GM23338 (cell line): ENCODE measurements around the gene C1QL1. TPM values are rescaled to one million over a fixed set of nuclear protein-coding genes. Genes with fewer than 3 reads are reported as not detected.
A peak's percentile ranks its signal among the peaks of the same experiment; 100 is the strongest.

Source experiments
- ATAC-seq: fragments of 200-7000 bp; cut with Tn5 transposase; 3 replicates; pipeline ENCODE4 v1.9.1; 2020
- DNase-seq: peaks from one replicate; pipeline ENCODE4 v3.0.0-alpha.2; 2015; ENCODE audit warnings: low spot score
- H2AFZ ChIP-seq: fragments of 200-600 bp; sonication (generic); 2 replicates; pipeline ENCODE4 v1.8.0; 2016; ENCODE audit warnings: antibody characterized with exemption, mild to moderate bottlenecking, moderate library complexity
- H3F3A ChIP-seq: fragments of 200-600 bp; sonication (generic); replicated peaks from 2 replicates; pipeline ENCODE4 v1.8.0; 2017; ENCODE audit warnings: antibody characterized with exemption, mixed run types, low read depth
- H3K27ac ChIP-seq: fragments of 200-600 bp; sonication (generic); 2 replicates; pipeline ENCODE4 v1.6.1; 2016; ENCODE audit warnings: low read depth
- H3K27me3 ChIP-seq: fragments of 200-600 bp; sonication (generic); 2 replicates; pipeline ENCODE4 v1.8.0; 2016; ENCODE audit warnings: mild to moderate bottlenecking, mixed run types, moderate library complexity; ENCODE audit not compliant: insufficient read depth
- H3K36me3 ChIP-seq: fragments of 200-600 bp; sonication (generic); 2 replicates; pipeline ENCODE4 v1.8.0; 2016; ENCODE audit warnings: mild to moderate bottlenecking; ENCODE audit not compliant: insufficient read depth
- H3K4me1 ChIP-seq: fragments of 200-600 bp; sonication (generic); 2 replicates; pipeline ENCODE4 v1.8.0; 2016; ENCODE audit warnings: mild to moderate bottlenecking, moderate library complexity; ENCODE audit not compliant: insufficient read depth
- H3K4me2 ChIP-seq: fragments of 200-600 bp; sonication (generic); 2 replicates; pipeline ENCODE4 v1.7.1; 2017; ENCODE audit warnings: mixed run types
- H3K4me3 ChIP-seq: fragments of 200-600 bp; sonication (generic); 2 replicates; pipeline ENCODE4 v1.6.1; 2016; ENCODE audit warnings: mixed run types
- H3K79me2 ChIP-seq: fragments of 200-600 bp; sonication (generic); replicated peaks from 2 replicates; pipeline ENCODE4 v1.8.0; 2017; ENCODE audit warnings: mild to moderate bottlenecking; ENCODE audit not compliant: insufficient read depth
- H3K9me2 ChIP-seq: fragments of 200-600 bp; sonication (generic); 2 replicates; pipeline ENCODE4 v1.8.0; 2017; ENCODE audit not compliant: insufficient read depth
- H4K20me1 ChIP-seq: fragments of 200-600 bp; sonication (generic); replicated peaks from 2 replicates; pipeline ENCODE4 v1.8.0; 2017; ENCODE audit warnings: mild to moderate bottlenecking; ENCODE audit not compliant: insufficient read depth
- H3K27ac Mint-ChIP-seq: 2 replicates; pipeline ENCODE4 v1.8.0; 2020; ENCODE audit warnings: inconsistent platforms, mild to moderate bottlenecking, moderate library complexity, mixed read lengths
- H3K27me3 Mint-ChIP-seq: 3 replicates; pipeline ENCODE4 v1.8.0; 2022; ENCODE audit warnings: low read depth, mild to moderate bottlenecking, moderate library complexity, mixed read lengths, inconsistent platforms; ENCODE audit not compliant: insufficient read depth, poor library complexity
- H3K36me3 Mint-ChIP-seq: 3 replicates; pipeline ENCODE4 v1.8.0; 2021; ENCODE audit warnings: low read depth, mild to moderate bottlenecking, inconsistent platforms, moderate library complexity, mixed read lengths
- H3K4me1 Mint-ChIP-seq: 3 replicates; pipeline ENCODE4 v1.8.0; 2020; ENCODE audit warnings: mild to moderate bottlenecking, inconsistent platforms, mixed read lengths
- H3K4me3 Mint-ChIP-seq: 3 replicates; pipeline ENCODE4 v1.8.0; 2021; ENCODE audit warnings: moderate library complexity, mild to moderate bottlenecking, inconsistent platforms, mixed read lengths
- H3K9me3 Mint-ChIP-seq: 3 replicates; pipeline ENCODE4 v1.8.0; 2020; ENCODE audit warnings: moderate library complexity, mild to moderate bottlenecking, inconsistent platforms, mixed read lengths
- CREB1 ChIP-seq: fragments of 250-450 bp; sonication (Bioruptor Pico); IDR thresholded peaks from 2 replicates; pipeline ENCODE4 v1.5.0; 2020; ENCODE audit warnings: low read depth, mild to moderate bottlenecking, moderate library complexity
- CTCF ChIP-seq, 2 experiments: fragments of 200-600 bp in 1 of 2; sonication (generic) in 1 of 2; conservative IDR thresholded peaks; 2 replicates each; pipeline versions ENCODE4 v1.5.1 to v1.6.1; 2016 to 2017; ENCODE audit warnings: antibody characterized with exemption in 2 of 2, low read depth in 2 of 2, mild to moderate bottlenecking in 2 of 2, moderate library complexity in 1 of 2
- ETS1 ChIP-seq: IDR thresholded peaks from 2 replicates; pipeline ENCODE4 v1.6.1; 2016; ENCODE audit warnings: antibody characterized with exemption
- EZH2 ChIP-seq: fragments of 200-600 bp; sonication (generic); IDR thresholded peaks from one replicate; pipeline ENCODE4 v1.8.0; 2017; ENCODE audit warnings: antibody characterized with exemption, mild to moderate bottlenecking, low read depth; ENCODE audit not compliant: unreplicated experiment
- JUNB ChIP-seq: IDR thresholded peaks from one replicate; pipeline ENCODE4 v1.6.1; 2016; ENCODE audit warnings: antibody characterized with exemption; ENCODE audit not compliant: unreplicated experiment
- POLR2AphosphoS5 ChIP-seq: IDR thresholded peaks from 2 replicates; pipeline ENCODE4 v1.6.1; 2016; ENCODE audit warnings: antibody characterized with exemption, low read depth
- ZNF114 ChIP-seq: fragments of 250-450 bp; sonication (Bioruptor Pico); IDR thresholded peaks from 2 replicates; pipeline ENCODE4 v1.5.0; 2020; ENCODE audit warnings: mild to moderate bottlenecking, moderate library complexity
- polyA plus RNA-seq: library from polyadenylated mRNA; unstranded; fragments of >200 nt; fragmentation: Nextera tagmentation; extraction: Ambion mirVana; gene quantifications from 2 replicates; pipeline ENCODE4 v1.2.1, GENCODE V29; 2016
- total RNA-seq: library from RNA; depleted of rRNA; stranded (reverse); fragments of >200 nt; shearing (Covaris generic); gene quantifications from 2 replicates; pipeline ENCODE4 v1.2.3, GENCODE V29; 2014

Gene C1QL1
- total and polyA plus RNA-seq, 2 experiments from 2014 or later, result 4.3 to 14.4 TPM

- Histone ChIP-seq H3K9me2 (no peaks in the 10 kb centered on the region), H3K27ac (no peak overlapping the region), H3K79me2 (no peaks in the 10 kb centered on the region), H3K27me3 (peaks cover 79% of the 10 kb centered on the region), H3K4me1 (peaks cover 11% of the 10 kb centered on the region; the same call in 1 of the 2 replicates), H3F3A (peaks cover 9% of the 10 kb centered on the region; the same call in 1 of the 2 replicates), H2AFZ (no peak overlapping the region), H3K4me2 (no peak overlapping the region), H3K4me3 (no peak overlapping the region), H4K20me1 (no peaks in the 10 kb centered on the region), H3K36me3 (no peaks in the 10 kb centered on the region)
- Mint-ChIP-seq H3K9me3 (no peaks in the 10 kb centered on the region; the same call in 2 of the 3 replicates), H3K4me3 (no peak overlapping the region), H3K27ac (no peak overlapping the region), H3K4me1 (peaks cover 20% of the 10 kb centered on the region), H3K27me3 (peaks cover 45% of the 10 kb centered on the region), H3K36me3 (no peaks in the 10 kb centered on the region; the same call in 2 of the 3 replicates)
- ATAC-seq (peak; percentile 79), DNase-seq (peak; percentile 73)
- TF ChIP-seq CTCF (conservative IDR thresholded peaks at IDR 0.05; ENCODE audit: low read depth in 2 of 2) (peak; percentile 50 to 70), EZH2 (no peak)
Observed at GRCh38 chr17:44961921-44962350, 6.2 kb downstream of the C1QL1 start.

DNA sequence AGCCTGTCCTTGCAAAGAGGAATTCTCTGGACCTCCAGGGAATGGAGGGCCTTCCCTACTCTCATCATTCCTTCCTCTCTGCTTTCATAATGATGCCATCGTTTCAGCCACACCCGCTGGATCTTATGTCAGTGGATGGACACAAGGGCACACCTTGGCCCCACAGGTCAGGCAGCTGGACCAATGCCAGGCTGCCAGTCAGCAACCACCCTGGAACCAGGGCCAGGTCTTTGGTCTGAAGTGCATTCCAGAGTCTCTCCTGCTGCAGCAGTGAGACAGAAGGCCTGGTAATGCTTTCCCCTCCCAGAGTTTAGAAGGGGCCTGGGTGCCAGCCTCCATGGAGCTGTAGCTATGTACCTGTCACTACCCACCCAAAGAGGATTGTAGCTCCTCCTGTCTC, 7.4 kb downstream of the C1QL1 start:
- Mint-ChIP-seq H3K36me3 (no peaks in the 10 kb centered on the region; the same call in 2 of the 3 replicates), H3K27me3 (peaks cover 32% of the 10 kb centered on the region), H3K9me3 (no peaks in the 10 kb centered on the region; the same call in 2 of the 3 replicates), H3K27ac (no peak overlapping the region), H3K4me3 (peak overlapping the region; percentile 49; the same call in 1 of the 3 replicates), H3K4me1 (peaks cover 14% of the 10 kb centered on the region)
- Histone ChIP-seq H3K4me1 (peaks cover 6% of the 10 kb centered on the region; the same call in 1 of the 2 replicates), H3K4me3 (peak overlapping the region; percentile 67; the same call in 1 of the 2 replicates), H3K36me3 (no peaks in the 10 kb centered on the region), H2AFZ (peak overlapping the region; percentile 94; the same call in 1 of the 2 replicates), H3K79me2 (no peaks in the 10 kb centered on the region), H3F3A (peaks cover 8% of the 10 kb centered on the region; the same call in 1 of the 2 replicates), H3K9me2 (no peaks in the 10 kb centered on the region), H3K27ac (no peak overlapping the region), H3K27me3 (peaks cover 68% of the 10 kb centered on the region), H3K4me2 (peak overlapping the region; percentile 90), H4K20me1 (no peaks in the 10 kb centered on the region)
- no peak for ATAC-seq
- no peak for DNase-seq
- TF ChIP-seq EZH2 (no peak), CREB1 (CRISPR knock-in tag) (no peak), ETS1 (no peak), ZNF114 (no peak), JUNB (no peak), POLR2AphosphoS5 (no peak), CTCF (conservative IDR thresholded peaks at IDR 0.05; ENCODE audit: low read depth in 2 of 2) (no peak)
